OCI-LY7 (cell line): ENCODE data around the gene RNU2-1. TPM values are rescaled to one million over a fixed set of nuclear protein-coding genes. Genes with fewer than 3 reads are reported as not detected.

Experiments
- BruUV-seq: library from RNA; stranded (reverse); fragments of 400-500 nt; replicated peaks from 2 replicates; lab custom pipeline; 2021; lab: Mats Ljungman, UMichigan
- CTCF ChIA-PET: fragments of 300-600 bp; sonication (Branson Sonifier 250); formaldehyde crosslinking; loops from one replicate; lab custom pipeline; 2022; ENCODE audit warnings: antibody characterized with exemption; ENCODE audit not compliant: unreplicated experiment; lab: Charles Lee
- POLR2A ChIA-PET: fragments of 300-600 bp; sonication (Branson Sonifier 250); formaldehyde crosslinking; loops from one replicate; lab custom pipeline; 2022; ENCODE audit warnings: antibody characterized with exemption; lab: Charles Lee
- DNase-seq: peaks from one replicate; pipeline ENCODE4 v3.0.0-alpha.2; 2015; ENCODE audit warnings: low spot score
- H2AFZ ChIP-seq: fragments of 200-600 bp; sonication (generic), shearing (Covaris generic); 2 replicates; pipeline ENCODE4 v1.6.1; 2014; ENCODE audit warnings: mild to moderate bottlenecking, antibody characterized with exemption, low read length, moderate library complexity
- H3K27ac ChIP-seq: fragments of 200-600 bp; sonication (generic); 2 replicates; pipeline ENCODE4 v1.5.1; 2014; ENCODE audit warnings: mixed run types, low read depth, mild to moderate bottlenecking, moderate library complexity, low read length, inconsistent platforms; ENCODE audit not compliant: poor library complexity, severe bottlenecking
- H3K36me3 ChIP-seq: fragments of 200-600 bp; sonication (generic); 2 replicates; pipeline ENCODE4 v1.6.1; 2014; ENCODE audit warnings: mild to moderate bottlenecking, antibody characterized with exemption, low read length, moderate library complexity, mixed read lengths; ENCODE audit not compliant: insufficient read depth
- H3K4me1 ChIP-seq: fragments of 200-600 bp; sonication (generic); 2 replicates; pipeline ENCODE4 v1.5.1; 2014; ENCODE audit warnings: mild to moderate bottlenecking, low read length; ENCODE audit not compliant: insufficient read depth, poor library complexity, severe bottlenecking
- H3K4me2 ChIP-seq: fragments of 200-600 bp; sonication (generic); 2 replicates; pipeline ENCODE4 v1.6.1; 2014; ENCODE audit warnings: mild to moderate bottlenecking, low read length
- H3K4me3 ChIP-seq: fragments of 200-600 bp; sonication (generic); 2 replicates; pipeline ENCODE4 v1.5.1; 2014; ENCODE audit warnings: mild to moderate bottlenecking, low read depth, low read length; ENCODE audit not compliant: poor library complexity, severe bottlenecking
- H3K79me2 ChIP-seq: fragments of 200-600 bp; sonication (generic); 2 replicates; pipeline ENCODE4 v1.6.1; 2016; ENCODE audit warnings: low read depth, mild to moderate bottlenecking, low read length, moderate library complexity, mixed read lengths; ENCODE audit not compliant: insufficient read depth
- H3K9me2 ChIP-seq: fragments of 200-600 bp; sonication (generic); 2 replicates; pipeline ENCODE4 v1.6.1; 2016; ENCODE audit warnings: mild to moderate bottlenecking, low read length, mixed read lengths; ENCODE audit not compliant: insufficient read depth
- H3K9me3 ChIP-seq: fragments of 200-600 bp; sonication (generic); 2 replicates; pipeline ENCODE4 v1.6.1; 2014; ENCODE audit warnings: mild to moderate bottlenecking, mixed run types, low read length, mixed read lengths
- H4K20me1 ChIP-seq: fragments of 200-600 bp; sonication (generic); 2 replicates; pipeline ENCODE4 v1.6.1; 2014; ENCODE audit warnings: mild to moderate bottlenecking, antibody characterized with exemption, low read length, moderate library complexity, mixed read lengths; ENCODE audit not compliant: insufficient read depth
- EZH2phosphoT487 ChIP-seq: fragments of 200-600 bp; sonication (generic); IDR thresholded peaks from 2 replicates; pipeline ENCODE4 v1.6.1; 2018; ENCODE audit warnings: low read depth, borderline replicate concordance, mild to moderate bottlenecking, mixed run types, antibody characterized with exemption, low read length, moderate library complexity, mixed read lengths
- intact Hi-C: fragments of 100-400 bp; cut with micrococcal nuclease; formaldehyde crosslinking; loops from one replicate; pipeline ENCODE4 v1.10.0; 2022; ENCODE audit not compliant: unreplicated experiment
- total RNA-seq, 2 experiments: library from RNA; depleted of rRNA in 1 of 2; stranded (reverse); fragments of >200 nt in 1 of 2; shearing (Covaris generic) in 1 of 2; gene quantifications; 2 replicates each; pipeline ENCODE4 v1.2.3, GENCODE V29; 2014 to 2022
- TF ChIP-seq, protein P1 (sequence below): fragments of 200-600 bp; sonication (generic); conservative IDR thresholded peaks from 2 replicates; pipeline ENCODE4 v1.5.1; 2014; ENCODE audit warnings: mild to moderate bottlenecking, antibody characterized with exemption, low read length, moderate library complexity, mixed read lengths

RNU2-1 gene
- total RNA-seq, 2 experiments from 2014 or later: 7,340 TPM; not detected in 1

- POLR2A ChIA-PET: interaction anchor here (0.6 kb wide), 1 partner anchor 93 kb away, joined by 3 read pairs; no protein-coding TSS in a partner anchor
- CTCF ChIA-PET: no interaction called here
These were observed 7.4 kb downstream of the RNU2-1 start for GRCh38 chr17:43226393-43226792.

DNA sequence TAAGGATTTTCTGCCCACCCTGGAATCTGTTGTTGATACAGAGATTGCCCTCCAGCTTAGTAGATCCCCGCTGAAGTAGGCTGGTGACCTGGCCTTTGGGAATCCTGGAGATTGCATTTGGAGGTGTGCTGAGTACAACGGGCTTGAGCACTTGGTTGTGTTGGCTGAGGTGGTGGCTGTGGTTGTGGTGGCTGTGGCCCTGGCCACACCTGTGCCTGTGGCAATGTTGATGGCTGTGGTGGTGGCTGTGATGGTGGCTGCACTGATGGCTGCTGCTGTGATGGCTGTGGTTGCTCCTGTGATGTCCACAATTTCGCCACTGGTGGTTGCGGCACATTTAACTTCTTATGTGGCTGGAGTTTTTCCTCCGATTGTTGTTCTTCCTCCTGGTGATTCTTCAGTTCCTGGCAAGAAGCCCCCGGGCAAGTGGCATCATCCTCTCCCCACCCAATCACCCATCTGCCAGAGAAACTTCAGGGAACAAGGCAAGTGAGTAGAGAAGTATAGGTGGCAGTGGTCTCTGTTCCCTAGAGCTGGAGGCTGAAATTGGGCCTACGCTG, 9.6 kb downstream of the RNU2-1 start:
- CTCF ChIA-PET: no interaction called here
- Histone ChIP-seq H4K20me1 (no peaks in the 10 kb centered on the region), H3K9me2 (no peaks in the 10 kb centered on the region), H3K79me2 (no peaks in the 10 kb centered on the region), H3K4me2 (no peak overlapping the region), H3K4me3 (no peak overlapping the region), H3K9me3 (no peaks in the 10 kb centered on the region), H3K36me3 (no peaks in the 10 kb centered on the region), H3K27ac (no peak overlapping the region), H3K4me1 (no peaks in the 10 kb centered on the region), H2AFZ (no peak overlapping the region)
- intact Hi-C loops: no loop called here
- DNase-seq: no peak
- TF ChIP-seq, protein P1, sequence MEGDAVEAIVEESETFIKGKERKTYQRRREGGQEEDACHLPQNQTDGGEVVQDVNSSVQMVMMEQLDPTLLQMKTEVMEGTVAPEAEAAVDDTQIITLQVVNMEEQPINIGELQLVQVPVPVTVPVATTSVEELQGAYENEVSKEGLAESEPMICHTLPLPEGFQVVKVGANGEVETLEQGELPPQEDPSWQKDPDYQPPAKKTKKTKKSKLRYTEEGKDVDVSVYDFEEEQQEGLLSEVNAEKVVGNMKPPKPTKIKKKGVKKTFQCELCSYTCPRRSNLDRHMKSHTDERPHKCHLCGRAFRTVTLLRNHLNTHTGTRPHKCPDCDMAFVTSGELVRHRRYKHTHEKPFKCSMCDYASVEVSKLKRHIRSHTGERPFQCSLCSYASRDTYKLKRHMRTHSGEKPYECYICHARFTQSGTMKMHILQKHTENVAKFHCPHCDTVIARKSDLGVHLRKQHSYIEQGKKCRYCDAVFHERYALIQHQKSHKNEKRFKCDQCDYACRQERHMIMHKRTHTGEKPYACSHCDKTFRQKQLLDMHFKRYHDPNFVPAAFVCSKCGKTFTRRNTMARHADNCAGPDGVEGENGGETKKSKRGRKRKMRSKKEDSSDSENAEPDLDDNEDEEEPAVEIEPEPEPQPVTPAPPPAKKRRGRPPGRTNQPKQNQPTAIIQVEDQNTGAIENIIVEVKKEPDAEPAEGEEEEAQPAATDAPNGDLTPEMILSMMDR: no peak
- no peak for TF ChIP-seq EZH2phosphoT487
- no TSS peak for BruUV-seq
- POLR2A ChIA-PET: no interaction called here

More at GRCh38 chr17:43226393-43226792, 7.4 kb downstream of the RNU2-1 start:
- Histone ChIP-seq H3K79me2 (no peaks in the 10 kb centered on the region), H3K9me2 (no peaks in the 10 kb centered on the region), H3K4me2 (no peak overlapping the region), H3K27ac (no peak overlapping the region), H3K4me3 (no peak overlapping the region), H4K20me1 (no peaks in the 10 kb centered on the region), H3K4me1 (no peaks in the 10 kb centered on the region), H3K9me3 (no peaks in the 10 kb centered on the region), H2AFZ (no peak overlapping the region), H3K36me3 (no peaks in the 10 kb centered on the region)
- intact Hi-C loops: no loop called here
- no peak for TF ChIP-seq EZH2phosphoT487
- TF ChIP-seq, protein P1: no peak
- BruUV-seq: TSS peak; percentile 49
- no peak for DNase-seq

- H4K20me1 ChIP-seq: no peaks in the 10 kb centered on the region
- H3K4me1 ChIP-seq: no peaks in the 10 kb centered on the region
- POLR2A ChIA-PET: interaction anchor here (0.5 kb wide), 1 partner anchor 43 kb away, joined by 3 read pairs; no protein-coding TSS in a partner anchor
These were observed 13.2 kb downstream of the RNU2-1 start for GRCh38 chr17:43220511-43221125.

More at GRCh38 chr17:43220511-43221125, 13.2 kb downstream of the RNU2-1 start:
- intact Hi-C loops: no loop called here
- CTCF ChIA-PET: no interaction called here
- no peak overlapping the region for H3K4me2 ChIP-seq
- H2AFZ ChIP-seq: no peak overlapping the region
- DNase-seq: no peak
- no peaks in the 10 kb centered on the region for H3K9me3 ChIP-seq
- H3K36me3 ChIP-seq: peaks cover 4% of the 10 kb centered on the region; the same call in 1 of the 2 replicates
- no peaks in the 10 kb centered on the region for H3K79me2 ChIP-seq
- no peak overlapping the region for H3K27ac ChIP-seq
- no TSS peak for BruUV-seq
- H3K9me2 ChIP-seq: no peaks in the 10 kb centered on the region
- H3K4me3 ChIP-seq: no peak overlapping the region
- TF ChIP-seq, protein P1: no peak
- no peak for TF ChIP-seq EZH2phosphoT487
